ENCODE measurements around the gene GOLGA6L9. TPM values are rescaled to one million over a fixed set of nuclear protein-coding genes. Genes with fewer than 3 reads are reported as not detected.
A peak's percentile ranks its signal among the peaks of the same experiment; 100 is the strongest.
"Not testable (repeated sequence)": the region's sequence is repeated elsewhere in the genome, so short reads cannot be mapped to it uniquely, and the experiment has no call there.

The GOLGA6L9 gene
- total RNA-seq, 3 donors from 2014 or later (not counting 1 experiment from before 2014, with no cell fraction given), result 1.5 to 4.3 (median 3.6) TPM

- not testable (repeated sequence) for H3K4me1 Mint-ChIP-seq
Observed at GRCh38 chr15:82445420-82445819, 15.8 kb downstream of the GOLGA6L9 start.

DNA sequence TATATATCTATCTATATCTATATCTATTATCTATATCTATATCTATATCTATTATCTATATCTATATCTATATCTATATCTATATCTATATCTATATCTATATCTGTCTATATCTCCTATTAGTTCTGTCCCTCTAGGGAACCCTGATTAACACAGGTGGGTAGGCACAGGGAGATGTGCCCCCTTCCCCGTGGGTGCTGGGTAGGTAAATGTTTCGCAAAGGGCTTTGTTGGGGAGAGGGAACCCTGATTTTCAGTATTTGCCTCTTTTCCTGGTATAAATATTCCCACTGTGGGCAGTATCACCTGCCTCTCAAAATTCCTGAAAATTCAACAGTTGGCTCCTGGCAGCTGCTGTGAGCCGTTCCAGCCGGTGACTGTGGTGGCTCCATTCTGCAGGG is 27.7 kb downstream of the GOLGA6L9 start:
- 100% methylated on average over 2 of the region's 4 CpGs for WGBS (ENCODE audit: insufficient coverage)
- H3K27ac ChIP-seq (ENCODE audit: low read length); H3K4me3 ChIP-seq (ENCODE audit: low read length); intact Hi-C loops (cut with micrococcal nuclease); H3K27me3 Mint-ChIP-seq (ENCODE audit: low read depth in 2 of 2); H3K9me3 ChIP-seq (ENCODE audit: control insufficient read depth, insufficient read depth, low read length); H3K9me3 Mint-ChIP-seq; H3K36me3 Mint-ChIP-seq; H3K4me3 Mint-ChIP-seq; ATAC-seq; DNase-seq; H3K27me3 ChIP-seq (ENCODE audit: control insufficient read depth, insufficient read depth, low read length); H3K4me1 Mint-ChIP-seq; H3K27ac Mint-ChIP-seq; H3K36me3 ChIP-seq (ENCODE audit: control insufficient read depth, insufficient read depth, low read length); H3K4me1 ChIP-seq (ENCODE audit: control insufficient read depth, insufficient read depth, low read length): not testable (repeated sequence)

More at GRCh38 chr15:82445420-82445819, 15.8 kb downstream of the GOLGA6L9 start:
- 1% methylated on average over 12 of the region's 32 CpGs for WGBS (ENCODE audit: insufficient coverage)
- H3K9me3 ChIP-seq (ENCODE audit: control insufficient read depth, insufficient read depth, low read length); H3K36me3 Mint-ChIP-seq; H3K27ac Mint-ChIP-seq; H3K4me3 Mint-ChIP-seq; H3K4me1 ChIP-seq (ENCODE audit: control insufficient read depth, insufficient read depth, low read length); DNase-seq; H3K36me3 ChIP-seq (ENCODE audit: control insufficient read depth, insufficient read depth, low read length); H3K9me3 Mint-ChIP-seq; H3K27me3 ChIP-seq (ENCODE audit: control insufficient read depth, insufficient read depth, low read length); H3K27me3 Mint-ChIP-seq (ENCODE audit: low read depth in 2 of 2); intact Hi-C loops (cut with micrococcal nuclease); H3K27ac ChIP-seq (ENCODE audit: low read length); ATAC-seq: not testable (repeated sequence)
- peak overlapping the region; percentile 24 for H3K4me3 ChIP-seq (ENCODE audit: low read length)

DNA sequence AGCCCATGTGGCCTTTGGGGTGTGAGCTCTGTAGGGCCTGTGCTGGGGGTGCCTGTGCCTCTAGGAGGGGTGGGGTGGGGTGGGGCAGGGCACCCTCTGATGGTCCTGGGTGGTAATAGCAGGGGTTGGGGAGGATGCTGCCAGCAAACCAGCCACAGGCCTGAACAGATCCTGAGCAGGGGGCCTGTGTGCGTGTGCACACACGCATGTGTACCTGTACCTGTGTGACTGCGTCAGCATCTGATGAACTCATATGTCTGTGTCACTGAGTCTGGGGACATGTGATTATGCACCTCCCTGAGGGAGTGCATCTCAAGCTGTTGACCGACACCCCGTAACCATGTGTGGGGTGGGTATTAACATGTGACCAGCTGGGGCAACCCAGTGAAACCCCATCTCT is 36.0 kb downstream of the GOLGA6L9 start:
- H3K27me3 Mint-ChIP-seq (ENCODE audit: low read depth in 2 of 2), result not testable (repeated sequence)

DNA sequence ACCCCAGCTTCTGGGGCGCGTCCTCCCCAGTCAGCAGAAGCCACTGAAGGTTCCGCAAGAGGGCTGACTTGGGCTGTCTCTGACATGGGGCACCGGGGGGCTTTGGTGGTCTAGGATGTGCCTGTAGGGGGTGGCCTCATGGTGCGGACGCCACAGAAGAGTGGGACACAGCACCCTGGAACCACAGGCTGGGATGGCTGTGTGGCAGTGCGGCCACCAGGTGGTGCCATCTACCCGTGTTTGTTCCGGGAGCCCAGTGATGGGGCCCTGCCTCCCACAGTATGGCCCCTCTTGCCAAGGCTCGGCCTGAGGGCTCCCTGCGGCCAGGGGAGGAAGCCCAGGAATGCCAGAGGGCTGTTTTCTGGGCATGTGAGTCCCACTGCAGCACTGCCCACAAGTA is 38.6 kb downstream of the GOLGA6L9 start:
- no CpG with 5 or more reads among the region's 11 CpGs for WGBS (ENCODE audit: insufficient coverage)
- intact Hi-C loops (cut with micrococcal nuclease); H3K4me1 Mint-ChIP-seq; H3K9me3 Mint-ChIP-seq; H3K36me3 Mint-ChIP-seq; H3K4me3 Mint-ChIP-seq; H3K27me3 ChIP-seq (ENCODE audit: control insufficient read depth, insufficient read depth, low read length); H3K36me3 ChIP-seq (ENCODE audit: control insufficient read depth, insufficient read depth, low read length); DNase-seq; H3K9me3 ChIP-seq (ENCODE audit: control insufficient read depth, insufficient read depth, low read length); H3K4me1 ChIP-seq (ENCODE audit: control insufficient read depth, insufficient read depth, low read length); H3K27ac Mint-ChIP-seq; H3K27me3 Mint-ChIP-seq (ENCODE audit: low read depth in 2 of 2); H3K27ac ChIP-seq (ENCODE audit: low read length); H3K4me3 ChIP-seq (ENCODE audit: low read length): not testable (repeated sequence)
- ATAC-seq, result peak; percentile 82 to 97 (median 96)

More for the DNA sequence above, 36.0 kb downstream of the GOLGA6L9 start:
- H3K36me3 Mint-ChIP-seq; H3K4me3 Mint-ChIP-seq; intact Hi-C loops (cut with micrococcal nuclease); H3K9me3 ChIP-seq (ENCODE audit: control insufficient read depth, insufficient read depth, low read length); H3K9me3 Mint-ChIP-seq; H3K4me1 Mint-ChIP-seq; H3K36me3 ChIP-seq (ENCODE audit: control insufficient read depth, insufficient read depth, low read length); DNase-seq; H3K4me3 ChIP-seq (ENCODE audit: low read length); H3K27ac Mint-ChIP-seq; H3K27ac ChIP-seq (ENCODE audit: low read length); H3K4me1 ChIP-seq (ENCODE audit: control insufficient read depth, insufficient read depth, low read length); H3K27me3 ChIP-seq (ENCODE audit: control insufficient read depth, insufficient read depth, low read length); ATAC-seq: not testable (repeated sequence)
- WGBS (ENCODE audit: insufficient coverage), result no CpG with 5 or more reads among the region's 5 CpGs

DNA sequence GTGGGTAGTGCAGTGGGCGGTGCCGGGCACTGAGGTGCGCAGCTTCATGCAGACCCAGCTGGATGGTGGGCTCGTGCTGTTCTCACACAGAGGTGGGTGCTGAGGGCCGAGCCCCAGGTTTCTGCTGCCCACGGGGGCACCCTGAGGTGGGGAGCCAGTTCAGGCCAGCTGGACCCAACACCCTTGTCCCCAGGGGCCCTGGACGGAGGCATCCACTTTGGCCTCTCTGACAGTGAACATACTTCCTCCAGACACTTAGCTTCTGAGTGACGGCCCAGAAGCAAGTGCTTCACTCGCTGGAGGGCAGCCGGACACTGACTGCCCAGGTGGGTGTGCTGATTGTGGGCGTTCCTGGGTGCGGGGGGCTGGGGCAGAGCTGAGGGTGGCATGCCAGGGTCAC is 39.8 kb downstream of the GOLGA6L9 start:
- not testable (repeated sequence) for H3K9me3 Mint-ChIP-seq; H3K4me3 ChIP-seq (ENCODE audit: low read length)

DNA sequence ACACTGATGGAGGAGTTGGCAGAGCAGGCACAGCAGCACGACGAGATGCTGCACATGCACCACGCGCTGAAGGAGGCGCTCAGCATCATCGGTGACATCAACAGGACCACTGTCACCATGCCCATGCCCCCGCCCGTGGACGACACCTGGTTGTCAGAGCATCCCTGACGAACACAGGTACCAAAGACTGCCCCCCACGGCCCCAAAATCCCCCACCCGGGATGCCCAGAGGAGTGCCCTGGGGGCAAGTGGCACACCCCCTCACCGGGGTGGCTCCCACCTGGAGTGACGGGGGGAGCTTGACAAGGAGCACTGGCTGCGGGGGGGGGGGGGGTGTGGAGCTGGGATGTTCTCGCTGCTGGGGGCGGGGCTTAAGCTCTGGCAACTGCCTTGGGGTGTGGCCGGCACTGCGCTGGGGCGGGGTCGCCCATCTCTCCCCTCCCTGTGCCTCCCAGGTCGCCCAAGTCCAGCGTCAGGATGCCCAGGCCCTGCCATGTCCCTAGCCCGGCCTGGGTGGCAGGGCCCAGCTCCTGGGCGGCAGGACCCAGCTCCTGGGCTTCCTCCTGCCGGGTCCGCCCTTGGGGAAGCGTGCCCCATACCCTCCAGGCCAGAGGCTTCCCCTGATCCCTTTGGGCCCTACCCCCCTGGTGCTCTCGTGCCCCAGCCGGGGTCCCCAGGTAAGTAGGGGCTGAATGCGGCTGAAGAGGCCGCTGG is 42.8 kb downstream of the GOLGA6L9 start:
- H3K27me3 ChIP-seq (ENCODE audit: control insufficient read depth, insufficient read depth, low read length), result not testable (repeated sequence)

More for the DNA sequence above, 39.8 kb downstream of the GOLGA6L9 start:
- H3K27me3 Mint-ChIP-seq (ENCODE audit: low read depth in 2 of 2); H3K4me1 ChIP-seq (ENCODE audit: control insufficient read depth, insufficient read depth, low read length); ATAC-seq; H3K4me1 Mint-ChIP-seq; H3K36me3 ChIP-seq (ENCODE audit: control insufficient read depth, insufficient read depth, low read length); H3K27me3 ChIP-seq (ENCODE audit: control insufficient read depth, insufficient read depth, low read length); H3K36me3 Mint-ChIP-seq; H3K9me3 ChIP-seq (ENCODE audit: control insufficient read depth, insufficient read depth, low read length); H3K27ac ChIP-seq (ENCODE audit: low read length); H3K27ac Mint-ChIP-seq; H3K4me3 Mint-ChIP-seq; intact Hi-C loops (cut with micrococcal nuclease); DNase-seq: not testable (repeated sequence)
- no CpG with 5 or more reads among the region's 12 CpGs for WGBS (ENCODE audit: insufficient coverage)

DNA sequence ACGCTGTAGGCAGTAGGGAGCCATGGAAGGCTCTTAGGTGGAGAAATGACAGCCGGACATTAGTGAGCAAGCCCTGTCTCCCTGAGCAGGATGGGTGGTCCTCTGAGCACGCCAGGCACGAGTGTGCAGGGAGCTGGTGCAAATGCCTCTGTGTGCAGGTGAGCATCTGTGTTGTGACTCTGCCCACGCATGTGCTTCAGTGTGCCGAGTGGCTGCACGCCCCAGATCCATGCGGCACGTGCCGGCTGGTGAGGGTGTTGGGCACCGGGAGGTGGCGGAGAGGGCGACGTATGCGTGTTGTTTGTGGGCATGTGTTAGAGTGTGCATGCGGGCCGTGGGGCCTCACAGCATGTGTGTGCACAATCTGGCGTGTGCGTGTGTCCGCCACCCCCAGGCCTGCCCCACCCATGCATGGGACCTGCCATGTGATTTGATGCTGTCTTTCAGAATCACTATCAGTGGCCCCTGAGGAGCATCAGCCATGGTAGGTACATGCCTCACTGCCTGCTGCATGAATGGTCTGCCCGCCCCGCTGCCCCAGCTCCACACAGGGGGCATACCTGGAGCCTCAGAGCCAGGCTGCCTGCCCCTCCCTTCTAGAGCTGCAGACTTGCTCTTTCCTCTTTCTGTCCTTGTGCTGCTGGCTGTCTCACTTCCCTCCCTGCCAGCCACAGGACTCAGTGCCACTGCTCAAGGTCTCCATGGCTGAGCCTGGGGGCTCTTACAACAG is 45.1 kb downstream of the GOLGA6L9 start:
- H3K9me3 ChIP-seq (ENCODE audit: control insufficient read depth, insufficient read depth, low read length); H3K36me3 ChIP-seq (ENCODE audit: control insufficient read depth, insufficient read depth, low read length); H3K27me3 Mint-ChIP-seq (ENCODE audit: low read depth in 2 of 2); H3K36me3 Mint-ChIP-seq; H3K9me3 Mint-ChIP-seq; H3K27ac Mint-ChIP-seq; H3K4me3 ChIP-seq (ENCODE audit: low read length); ATAC-seq; H3K27me3 ChIP-seq (ENCODE audit: control insufficient read depth, insufficient read depth, low read length); H3K4me1 ChIP-seq (ENCODE audit: control insufficient read depth, insufficient read depth, low read length); H3K4me3 Mint-ChIP-seq; intact Hi-C loops (cut with micrococcal nuclease); DNase-seq; H3K4me1 Mint-ChIP-seq; H3K27ac ChIP-seq (ENCODE audit: low read length): not testable (repeated sequence)
- WGBS (ENCODE audit: insufficient coverage), result 92% methylated on average over 3 of the region's 22 CpGs

More for the DNA sequence above, 42.8 kb downstream of the GOLGA6L9 start:
- DNase-seq (peak in 1 of 2 donors; percentile 8), ATAC-seq (peak in 1 of 3 donors; percentile 49)
- H3K36me3 Mint-ChIP-seq; H3K27ac Mint-ChIP-seq; H3K9me3 ChIP-seq (ENCODE audit: control insufficient read depth, insufficient read depth, low read length); H3K4me1 Mint-ChIP-seq; H3K4me3 Mint-ChIP-seq; H3K27me3 Mint-ChIP-seq (ENCODE audit: low read depth in 2 of 2); H3K36me3 ChIP-seq (ENCODE audit: control insufficient read depth, insufficient read depth, low read length); intact Hi-C loops (cut with micrococcal nuclease); H3K4me3 ChIP-seq (ENCODE audit: low read length); H3K9me3 Mint-ChIP-seq; H3K27ac ChIP-seq (ENCODE audit: low read length); H3K4me1 ChIP-seq (ENCODE audit: control insufficient read depth, insufficient read depth, low read length): not testable (repeated sequence)
- 95% methylated on average over 22 of the region's 32 CpGs for WGBS (ENCODE audit: insufficient coverage)

All from natural killer cell (primary cell).